ENCODE data around the gene BCAT1. TPM values are rescaled to one million over a fixed set of nuclear protein-coding genes. Genes with fewer than 3 reads are reported as not detected.

The BCAT1 gene
- total and polyA plus RNA-seq, 8 donors, result 1.3 to 33.0 (median 7.4) TPM

GRCh38 chr12:24760606-24761378, 188.1 kb downstream of the BCAT1 start:
- H3K4me1 ChIP-seq, result peaks cover 0 to 8% (median 0%) of the 10 kb centered on the region in 4 donors
- intact Hi-C loops (cut with DNase I; ENCODE audit: low total_unique reads), result no loop called here
- no peak overlapping the region for H3K27ac ChIP-seq
- DNase-seq, result no peak
- no peak overlapping the region for H3K4me3 ChIP-seq
- 36 to 58% (median 43%) methylated on average over 5 of the region's 5 CpGs for WGBS, 5 donors
- no peaks in the 10 kb centered on the region for H3K36me3 ChIP-seq
- TF ChIP-seq POLR2A (IDR thresholded peaks at IDR 0.05) (no peak), POLR2AphosphoS5 (IDR thresholded peaks at IDR 0.05) (no peak), CTCF (IDR thresholded peaks at IDR 0.05) (no peak), EP300 (IDR thresholded peaks at IDR 0.05) (no peak)
- no peaks in the 10 kb centered on the region for H3K9me3 ChIP-seq
- H3K27me3 ChIP-seq, result no peaks in the 10 kb centered on the region

- H3K4me1 ChIP-seq, result peaks cover 0 to 8% (median 1%) of the 10 kb centered on the region in 4 donors
- intact Hi-C loops (cut with DNase I; ENCODE audit: low total_unique reads), result no loop called here
- no peak overlapping the region for H3K27ac ChIP-seq
- no peaks in the 10 kb centered on the region for H3K9me3 ChIP-seq
- peak in 1 of 2 donors; percentile 73 for DNase-seq
- no peak overlapping the region for H3K4me3 ChIP-seq
- WGBS, 5 donors, result 33 to 71% (median 50%) methylated on average over 1 of the region's 1 CpG
- H3K27me3 ChIP-seq, result no peaks in the 10 kb centered on the region
- no peak for TF ChIP-seq POLR2A (IDR thresholded peaks at IDR 0.05)
- TF ChIP-seq EP300 (IDR thresholded peaks at IDR 0.05), result no peak
- no peak for TF ChIP-seq CTCF (IDR thresholded peaks at IDR 0.05)
- TF ChIP-seq POLR2AphosphoS5 (IDR thresholded peaks at IDR 0.05), result no peak
- H3K36me3 ChIP-seq, result no peaks in the 10 kb centered on the region
Measured at GRCh38 chr12:24760162-24760561, 188.7 kb downstream of the BCAT1 start.

Other genes with a start within 250 kb of the BCAT1 start
- 1 to 10 TPM in 2 of 5 donors, under 1 TPM in 1, not detected in 2; 0.37 to 2.2 (median 1.8) TPM for gene DNAI7, start 246.1 kb upstream of the BCAT1 start, total RNA-seq
- under 1 TPM in 2 of 3 donors, not detected in 1; 0.05 to 0.31 TPM for gene DNAI7, start 246.1 kb upstream of the BCAT1 start, polyA plus RNA-seq
- 10 to 100 TPM in 2 of 5 donors, 1 to 10 TPM in 3; 1.4 to 32.7 (median 8.8) TPM for gene ETFRF1, start 246.1 kb upstream of the BCAT1 start, total RNA-seq
- 10 to 100 TPM; 25.2 to 50.9 (median 26.8) TPM for gene ETFRF1, start 246.1 kb upstream of the BCAT1 start, polyA plus RNA-seq